K562 (cell line): ENCODE measurements around the gene PELI3.

ENCODE experiments used
- ATF3 ChIP-seq, 2 experiments: fragments of 450-650 bp in 1 of 2; sonication (generic) in 1 of 2; formaldehyde crosslinking in 1 of 2; IDR thresholded peaks in 1 of 2; conservative IDR thresholded peaks in 1 of 2; 2 replicates each; pipeline versions ENCODE4 v1.6.1 to v1.8.1; 2016 to 2023; ENCODE audit warnings: mild to moderate bottlenecking in 2 of 2, moderate library complexity in 2 of 2, inconsistent platforms in 1 of 2, missing genetic modification reagents in 1 of 2
- CBX3 ChIP-seq, 2 experiments: IDR thresholded peaks; 1 replicate in 1 of 2; 2 replicates in 1 of 2; pipeline ENCODE4 v1.6.1; 2012; ENCODE audit warnings: inconsistent platforms in 2 of 2, low read length in 2 of 2, borderline replicate concordance in 1 of 2, control low read depth in 1 of 2
- CTBP1 ChIP-seq: fragments of 450-650 bp; IDR thresholded peaks from 2 replicates; pipeline ENCODE4 v1.6.1; 2016; ENCODE audit warnings: borderline replicate concordance
- CTCF ChIP-seq, 3 experiments: IDR thresholded peaks in 2 of 3; conservative IDR thresholded peaks in 1 of 3; 2 replicates each; pipeline ENCODE4 v1.5.1; 2011 to 2012; ENCODE audit warnings: low read length in 3 of 3, mild to moderate bottlenecking in 3 of 3, control low read depth in 2 of 3, improper control_type of control experiment in 1 of 3, inconsistent platforms in 1 of 3, low read depth in 1 of 3, mixed read lengths in 1 of 3, moderate library complexity in 1 of 3; ENCODE audit not compliant: insufficient read depth in 2 of 3
- ELK1 ChIP-seq: sonication (generic); formaldehyde crosslinking; IDR thresholded peaks from 2 replicates; pipeline ENCODE4 v1.8.1; 2022; ENCODE audit warnings: missing genetic modification reagents
- MLLT1 ChIP-seq, 2 experiments: fragments of 450-650 bp; IDR thresholded peaks; 2 replicates each; pipeline ENCODE4 v1.6.1; 2016
- POLR2AphosphoS2 ChIP-seq: IDR thresholded peaks from 2 replicates; pipeline ENCODE4 v1.6.1; 2012; ENCODE audit warnings: low read length, improper control_type of control experiment
- RBM25 ChIP-seq: fragments of 200-400 bp; formaldehyde crosslinking; IDR thresholded peaks from 2 replicates; pipeline ENCODE4 v1.6.1; 2018; ENCODE audit warnings: low read length, low read depth, moderate library complexity; ENCODE audit not compliant: severe bottlenecking
- REST ChIP-seq, 2 experiments: fragments of 450-650 bp; formaldehyde crosslinking in 1 of 2; IDR thresholded peaks; 2 replicates each; pipeline versions ENCODE4 v1.4.0 to v1.6.1; 2014 to 2020; ENCODE audit warnings: mild to moderate bottlenecking in 2 of 2, borderline replicate concordance in 1 of 2, low read depth in 1 of 2
- SLC30A9 ChIP-seq: fragments of 250-450 bp; sonication (Bioruptor Pico); IDR thresholded peaks from 2 replicates; pipeline ENCODE4 v1.8.0; 2022; ENCODE audit warnings: mild to moderate bottlenecking, moderate library complexity
- TAF1 ChIP-seq: IDR thresholded peaks from 2 replicates; pipeline ENCODE4 v1.6.1; 2011; ENCODE audit warnings: mild to moderate bottlenecking, low read length, moderate library complexity; ENCODE audit not compliant: insufficient read depth, control insufficient read depth, severe bottlenecking; ENCODE audit errors: extremely low read depth
- ZFP91 ChIP-seq: sonication (generic); formaldehyde crosslinking; IDR thresholded peaks from 2 replicates; pipeline ENCODE4 v1.8.0; 2022; ENCODE audit warnings: mild to moderate bottlenecking, missing genetic modification reagents
- ZNF512 ChIP-seq: IDR thresholded peaks from 2 replicates; pipeline ENCODE4 v1.6.1; 2016; ENCODE audit warnings: missing genetic modification characterization, missing compliant biosample characterization
- ZNF780A ChIP-seq: fragments of 250-450 bp; sonication (Bioruptor Pico); IDR thresholded peaks from 2 replicates; pipeline ENCODE4 v1.5.0; 2021; ENCODE audit warnings: mild to moderate bottlenecking

- no peak for TF ChIP-seq CTCF (IDR thresholded peaks at IDR 0.05 in 2 of 3, conservative IDR thresholded peaks at IDR 0.05 in 1 of 3; ENCODE audit: insufficient read depth in 2 of 3, low read depth in 1 of 3, low read length in 3 of 3)
- TF ChIP-seq MLLT1 (IDR thresholded peaks at IDR 0.05) = no peak
- TF ChIP-seq CBX3 (IDR thresholded peaks at IDR 0.05; ENCODE audit: borderline replicate concordance in 1 of 2, low read length in 2 of 2) = no peak
- no peak for TF ChIP-seq POLR2AphosphoS2
- no peak for TF ChIP-seq RBM25
- no peak for TF ChIP-seq ZNF780A (CRISPR knock-in tag)
- no peak for TF ChIP-seq CTBP1
- TF ChIP-seq REST (IDR thresholded peaks at IDR 0.05; ENCODE audit: borderline replicate concordance) = no peak
- no peak for TF ChIP-seq REST (CRISPR knock-in tag; IDR thresholded peaks at IDR 0.05; ENCODE audit: low read depth)
- no peak for TF ChIP-seq ATF3 (IDR thresholded peaks at IDR 0.05)
- no peak for TF ChIP-seq ATF3 (CRISPR knock-in tag; conservative IDR thresholded peaks at IDR 0.05)
- no peak for TF ChIP-seq ZNF512 (tag)
- TF ChIP-seq ZFP91 (CRISPR knock-in tag) = no peak
- no peak for TF ChIP-seq ELK1
- TF ChIP-seq TAF1 = no peak
- no peak for TF ChIP-seq SLC30A9 (CRISPR knock-in tag)
These were observed 18.2 kb upstream of the PELI3 start for GRCh38 chr11:66448523-66448922.
